GM12878 (cell line): Measurements from ENCODE around the gene SMARCD3. TPM values are rescaled to one million over a fixed set of nuclear protein-coding genes. Genes with fewer than 3 reads are reported as not detected.

ENCODE experiments used
- ATAC-seq: fragments of 200-7000 bp; cut with Tn5 transposase; 3 replicates; pipeline ENCODE4 v1.9.1; 2020; ENCODE audit warnings: mild to moderate bottlenecking, moderate library complexity
- BruUV-seq: library from RNA; stranded (reverse); fragments of 400-500 nt; replicated peaks from 2 replicates; lab custom pipeline; 2021; lab: Mats Ljungman, UMichigan
- CTCF ChIA-PET: fragments of 300-600 bp; sonication (Branson Sonifier 250); formaldehyde crosslinking; extraction: SDS; loops from one replicate; lab custom pipeline; 2021; ENCODE audit warnings: inconsistent platforms; lab: Yijun Ruan, JAX
- POLR2A ChIA-PET: fragments of 350-600 bp; formaldehyde crosslinking; extraction: SDS; loops from one replicate; lab custom pipeline; 2021; ENCODE audit warnings: inconsistent platforms; lab: Charles Lee
- RAD21 ChIA-PET: fragments of 300-600 bp; sonication (Branson Sonifier 250); formaldehyde crosslinking; loops from one replicate; lab custom pipeline; 2023; ENCODE audit warnings: antibody characterized with exemption; ENCODE audit not compliant: unreplicated experiment; lab: Charles Lee
- SMC1A ChIA-PET: fragments of 300-600 bp; sonication (Branson Sonifier 250); formaldehyde crosslinking; loops from one replicate; lab custom pipeline; 2023; ENCODE audit not compliant: unreplicated experiment, uncharacterized antibody; lab: Charles Lee
- DNase-seq: peaks from one replicate; pipeline ENCODE4 v3.0.0-alpha.2; 2011; ENCODE audit warnings: low read depth, low spot score
- FAIRE-seq: peaks from 3 replicates; lab custom pipeline; 2011; peaks lifted over from hg19 to GRCh38; lab: Jason Lieb, UNC
- H2AFZ ChIP-seq: 2 replicates; pipeline ENCODE4 v1.6.0; 2011; ENCODE audit warnings: low read depth, low read length, control low read depth; ENCODE audit not compliant: control insufficient read depth
- H3K27ac ChIP-seq: 2 replicates; pipeline ENCODE4 v1.5.1; 2011; ENCODE audit warnings: control low read depth; ENCODE audit not compliant: control insufficient read depth, insufficient read depth
- H3K27me3 ChIP-seq, 2 experiments: replicated peaks in 1 of 2; 2 replicates each; pipeline versions ENCODE4 v1.6.0 to v1.6.1; 2011; ENCODE audit warnings: low read length in 1 of 2; ENCODE audit not compliant: control insufficient read depth in 2 of 2, insufficient read depth in 2 of 2
- H3K36me3 ChIP-seq, 2 experiments: 2 replicates each; pipeline ENCODE4 v1.5.1; 2011; ENCODE audit warnings: low read length in 1 of 2; ENCODE audit not compliant: control insufficient read depth in 2 of 2, insufficient read depth in 2 of 2
- H3K4me1 ChIP-seq: 2 replicates; pipeline ENCODE4 v1.6.1; 2011; ENCODE audit warnings: mild to moderate bottlenecking, low read length, moderate library complexity, mixed read lengths; ENCODE audit not compliant: control insufficient read depth, insufficient read depth
- H3K4me2 ChIP-seq: 2 replicates; pipeline ENCODE4 v1.6.0; 2011; ENCODE audit warnings: control low read depth; ENCODE audit not compliant: control insufficient read depth, insufficient read depth
- H3K4me3 ChIP-seq: fragments of 200-600 bp; sonication (generic); 2 replicates; pipeline ENCODE4 v1.5.1; 2016
- H3K79me2 ChIP-seq: 2 replicates; pipeline ENCODE4 v1.6.0; 2011; ENCODE audit warnings: low read length; ENCODE audit not compliant: control insufficient read depth, insufficient read depth
- H3K9ac ChIP-seq: 2 replicates; pipeline ENCODE4 v1.8.0; 2011; ENCODE audit warnings: low read length, control low read depth, mixed read lengths; ENCODE audit not compliant: control insufficient read depth, insufficient read depth
- H3K9me3 ChIP-seq: replicated peaks from 3 replicates; pipeline ENCODE4 v1.5.1; 2011; ENCODE audit warnings: mild to moderate bottlenecking, low read length; ENCODE audit not compliant: control insufficient read depth, insufficient read depth
- H4K20me1 ChIP-seq: 2 replicates; pipeline ENCODE4 v1.6.0; 2011; ENCODE audit not compliant: control insufficient read depth, insufficient read depth
- MYB ChIP-seq: fragments of 150-350 bp; IDR thresholded peaks from 2 replicates; pipeline ENCODE4 v1.6.1; 2014; ENCODE audit warnings: mild to moderate bottlenecking, low read depth, low read length, borderline replicate concordance
- PML ChIP-seq: IDR thresholded peaks from 2 replicates; pipeline ENCODE4 v1.6.1; 2012; ENCODE audit warnings: low read length, inconsistent platforms
- STAT3 ChIP-seq: IDR thresholded peaks from 2 replicates; pipeline ENCODE4 v1.6.1; 2011; ENCODE audit warnings: low read depth, low read length, improper control_type of control experiment
- SUPT20H ChIP-seq: IDR thresholded peaks from 2 replicates; pipeline ENCODE4 v1.6.1; 2011; ENCODE audit warnings: low read depth, mild to moderate bottlenecking, low read length, moderate library complexity, borderline replicate concordance; ENCODE audit not compliant: control insufficient read depth
- WGBS: methylation state at CpG from one replicate; pipeline ENCODE4 v1.1.6; 2016; ENCODE audit warnings: low lambda C conversion rate; ENCODE audit not compliant: insufficient replicate concordance, insufficient coverage; ENCODE audit errors: missing lambda C conversion rate; 5-methylcytosine and 5-hydroxymethylcytosine counted together
- in situ Hi-C: fragments of 300-500 bp; cut with MboI; formaldehyde crosslinking; loops from 9 replicates; pipeline ENCODE4 v1.14.3; 2018; ENCODE audit warnings: mixed read lengths
- intact Hi-C: fragments of 100-400 bp; cut with micrococcal nuclease; formaldehyde crosslinking; loops from one replicate; pipeline ENCODE4 v1.14.2; 2022; ENCODE audit not compliant: unreplicated experiment
- polyA plus RNA-seq, 11 experiments: library from polyadenylated mRNA; depleted of rRNA in 4 of 11; unstranded in 6 of 11; stranded (reverse) in 5 of 11; fragments of >200 nt; fragmentation: Nextera tagmentation in 4 of 11; fragmentation: Illumina TruSeq in 1 of 11; extraction: Ambion mirVana in 4 of 11; extraction: Trizol in 1 of 11; gene quantifications; 1 replicate in 1 of 11; 2 replicates in 10 of 11; pipeline versions ENCODE4 v1.2.1 to v1.2.3, GENCODE V29; 2011 to 2016; ENCODE audit warnings: inconsistent platforms in 2 of 11, missing spikeins in 2 of 11, low read depth in 1 of 11
- total RNA-seq, 4 experiments: library from RNA; depleted of rRNA in 3 of 4; stranded (reverse); fragments of >200 nt in 3 of 4; fragmentation: Illumina TruSeq in 1 of 4; extraction: Trizol in 1 of 4; gene quantifications; 2 replicates each; pipeline versions ENCODE4 v1.2.1 to v1.2.3, GENCODE V29; 2013 to 2021
- TF ChIP-seq, protein P1 (sequence below): fragments of 450-650 bp; formaldehyde crosslinking; IDR thresholded peaks from 2 replicates; pipeline ENCODE4 v1.4.0; 2020; ENCODE audit warnings: mild to moderate bottlenecking, moderate library complexity

Gene SMARCD3
- total and polyA plus RNA-seq, 10 of the 15 experiments (the other 5 are each of a cell fraction or from before 2014, with no cell fraction given): 0.11 to 1.4 (median 0.16) TPM

DNA sequence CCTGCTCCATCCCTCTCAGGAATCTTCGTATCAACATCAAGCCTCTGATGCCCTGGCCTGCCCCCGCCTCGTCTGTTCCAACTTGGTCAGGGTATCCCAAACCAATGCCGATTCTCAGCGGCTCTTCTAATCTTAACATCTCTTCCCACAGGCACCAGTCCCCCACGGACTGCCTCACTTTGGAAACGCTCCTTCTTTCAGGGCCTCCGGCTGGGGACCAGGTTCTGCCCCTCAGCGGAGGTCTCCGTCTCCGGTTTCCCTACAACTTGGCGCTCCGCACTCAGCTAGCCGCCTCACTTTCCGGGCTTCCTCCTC lies 22.0 kb downstream of the SMARCD3 start:
- Histone ChIP-seq H3K4me3 (peak overlapping the region; percentile 89), H3K27me3 (no peaks in the 10 kb centered on the region), H4K20me1 (no peaks in the 10 kb centered on the region), H3K79me2 (peaks cover 15% of the 10 kb centered on the region), H3K27ac (peak overlapping the region; percentile 16), H3K9me3 (no peaks in the 10 kb centered on the region), H3K9ac (peak overlapping the region; percentile 62), H3K4me2 (peak overlapping the region; percentile 82), H3K4me1 (no peaks in the 10 kb centered on the region), H2AFZ (peak overlapping the region; percentile 86), H3K36me3 (peaks cover 8 to 24% of the 10 kb centered on the region in 2 experiments)
- ChIA-PET RAD21 (interaction anchor here (0.8 to 2.4 kb wide), 4 partner anchors 10 to 69 kb away, joined by 3 to 17 read pairs (median 6); no protein-coding TSS in a partner anchor), SMC1A (interaction anchor here (2.6 kb wide), 1 partner anchor 17 kb away, joined by 24 read pairs; no protein-coding TSS in a partner anchor), CTCF (interaction anchor here (1.4 to 5.1 kb wide), 5 partner anchors 8 to 102 kb away, joined by 6 to 56 read pairs (median 8); no protein-coding TSS in a partner anchor), POLR2A (interaction anchor here (0.6 to 1.9 kb wide), 7 partner anchors 13 to 293 kb away, joined by 3 to 6 read pairs (median 4); partner anchors contain the start of genes RHEB and TMUB1)
- WGBS: 2% methylated on average over 15 of the region's 15 CpGs
- FAIRE-seq (no peak), ATAC-seq (peak; percentile 12; the same call in 2 of the 3 replicates), DNase-seq (no peak)
- BruUV-seq: TSS peak; percentile 50
- in situ Hi-C loops (no loop called here), intact Hi-C loops (loop anchor here (5.0 kb wide), 1 partner anchor 116 kb away; the partner anchor contains the start of gene NUB1)
- TF ChIP-seq, protein P1, sequence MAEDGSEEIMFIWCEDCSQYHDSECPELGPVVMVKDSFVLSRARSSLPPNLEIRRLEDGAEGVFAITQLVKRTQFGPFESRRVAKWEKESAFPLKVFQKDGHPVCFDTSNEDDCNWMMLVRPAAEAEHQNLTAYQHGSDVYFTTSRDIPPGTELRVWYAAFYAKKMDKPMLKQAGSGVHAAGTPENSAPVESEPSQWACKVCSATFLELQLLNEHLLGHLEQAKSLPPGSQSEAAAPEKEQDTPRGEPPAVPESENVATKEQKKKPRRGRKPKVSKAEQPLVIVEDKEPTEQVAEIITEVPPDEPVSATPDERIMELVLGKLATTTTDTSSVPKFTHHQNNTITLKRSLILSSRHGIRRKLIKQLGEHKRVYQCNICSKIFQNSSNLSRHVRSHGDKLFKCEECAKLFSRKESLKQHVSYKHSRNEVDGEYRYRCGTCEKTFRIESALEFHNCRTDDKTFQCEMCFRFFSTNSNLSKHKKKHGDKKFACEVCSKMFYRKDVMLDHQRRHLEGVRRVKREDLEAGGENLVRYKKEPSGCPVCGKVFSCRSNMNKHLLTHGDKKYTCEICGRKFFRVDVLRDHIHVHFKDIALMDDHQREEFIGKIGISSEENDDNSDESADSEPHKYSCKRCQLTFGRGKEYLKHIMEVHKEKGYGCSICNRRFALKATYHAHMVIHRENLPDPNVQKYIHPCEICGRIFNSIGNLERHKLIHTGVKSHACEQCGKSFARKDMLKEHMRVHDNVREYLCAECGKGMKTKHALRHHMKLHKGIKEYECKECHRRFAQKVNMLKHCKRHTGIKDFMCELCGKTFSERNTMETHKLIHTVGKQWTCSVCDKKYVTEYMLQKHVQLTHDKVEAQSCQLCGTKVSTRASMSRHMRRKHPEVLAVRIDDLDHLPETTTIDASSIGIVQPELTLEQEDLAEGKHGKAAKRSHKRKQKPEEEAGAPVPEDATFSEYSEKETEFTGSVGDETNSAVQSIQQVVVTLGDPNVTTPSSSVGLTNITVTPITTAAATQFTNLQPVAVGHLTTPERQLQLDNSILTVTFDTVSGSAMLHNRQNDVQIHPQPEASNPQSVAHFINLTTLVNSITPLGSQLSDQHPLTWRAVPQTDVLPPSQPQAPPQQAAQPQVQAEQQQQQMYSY (CRISPR knock-in tag): no peak
- TF ChIP-seq PML (no peak), MYB (no peak), SUPT20H (no peak), STAT3 (no peak)
